GM18499 (cell line): ENCODE data around the gene THADA.

Experiments
- ATAC-seq: cut with Tn5 transposase; IDR thresholded peaks from one replicate; pipeline ENCODE4 v1.9.1; 2021; ENCODE audit warnings: moderate number of reproducible peaks; ENCODE audit not compliant: insufficient read depth, unreplicated experiment

THADA gene

DNA sequence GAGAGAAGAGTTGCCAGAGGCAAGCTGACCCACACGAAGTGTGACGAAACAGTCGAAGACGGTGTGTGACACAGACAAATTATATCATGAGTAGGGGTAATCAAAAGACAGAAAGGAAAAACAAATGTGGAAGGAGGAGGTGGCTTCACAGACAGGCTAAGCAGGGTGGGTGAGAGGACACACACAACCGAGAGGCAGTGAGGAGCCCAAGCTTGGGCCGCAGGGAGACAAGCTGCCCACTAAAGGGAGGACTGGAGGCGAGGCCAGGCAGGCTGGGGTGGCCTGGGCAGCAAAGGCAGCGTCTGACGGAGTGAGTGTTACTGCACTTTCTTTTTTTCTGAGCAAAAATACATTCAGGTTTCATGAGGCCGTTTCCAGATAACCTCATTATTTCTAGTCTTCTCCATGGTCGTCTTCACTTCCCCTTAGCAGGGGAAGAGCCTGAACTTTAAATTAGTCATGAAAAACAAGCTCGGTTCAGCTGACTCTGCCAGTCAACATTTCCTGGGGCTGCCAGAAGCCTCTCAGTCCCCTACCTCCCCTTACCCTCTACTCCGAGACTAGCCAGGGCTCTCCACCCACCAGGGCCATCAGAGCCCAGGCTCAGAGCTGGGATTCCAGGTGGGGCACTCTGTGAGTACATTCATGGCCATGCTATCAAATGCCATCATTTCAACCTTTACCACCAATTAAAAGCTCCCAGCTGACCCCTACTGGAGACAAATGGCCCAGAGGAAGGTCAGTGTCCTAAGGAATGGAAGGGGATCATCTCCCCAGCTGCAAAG, 355.7 kb downstream of the THADA start:
- peak; percentile 70 for ATAC-seq

DNA sequence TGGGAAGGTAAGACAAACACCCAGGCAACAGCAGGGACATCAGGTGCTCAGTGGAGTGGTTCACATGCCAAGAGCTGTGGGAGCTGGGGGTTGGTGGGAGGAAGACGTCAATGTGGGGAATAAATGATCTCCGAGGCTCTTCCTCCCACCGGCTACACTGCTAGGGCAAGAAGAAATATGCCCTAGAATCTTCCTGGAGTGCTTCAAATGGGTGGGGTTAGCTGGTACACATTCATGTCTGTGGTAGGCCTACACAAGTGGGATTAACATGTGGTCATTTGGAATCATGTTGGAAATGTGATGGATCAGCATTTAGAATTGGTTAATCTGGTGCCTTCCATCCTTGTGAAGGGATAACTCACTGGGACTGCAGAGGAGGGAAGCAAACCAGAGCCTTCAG, 357.0 kb downstream of the THADA start:
- ATAC-seq = no peak

DNA sequence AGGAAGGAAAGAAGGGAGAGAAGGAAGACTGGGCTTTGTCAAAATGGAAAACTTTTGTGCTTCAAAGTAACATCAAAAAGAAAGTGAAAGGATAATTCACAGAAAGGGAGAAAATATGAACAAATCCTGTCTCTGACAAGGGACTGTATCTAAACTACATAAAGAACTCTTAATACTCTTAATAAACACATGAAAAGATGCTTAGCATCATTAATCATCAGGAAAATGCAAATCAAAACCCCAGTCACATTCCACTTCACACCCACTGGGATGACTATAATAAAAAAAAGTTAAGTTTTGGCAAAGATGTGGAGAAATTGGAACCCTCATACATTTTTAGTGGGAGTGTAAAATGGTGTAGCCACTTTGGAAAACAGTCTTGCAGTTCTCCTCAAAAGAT, 357.7 kb downstream of the THADA start:
- no peak for ATAC-seq

- no peak for ATAC-seq
Measured at GRCh38 chr2:43233218-43234212, 362.3 kb downstream of the THADA start.

DNA sequence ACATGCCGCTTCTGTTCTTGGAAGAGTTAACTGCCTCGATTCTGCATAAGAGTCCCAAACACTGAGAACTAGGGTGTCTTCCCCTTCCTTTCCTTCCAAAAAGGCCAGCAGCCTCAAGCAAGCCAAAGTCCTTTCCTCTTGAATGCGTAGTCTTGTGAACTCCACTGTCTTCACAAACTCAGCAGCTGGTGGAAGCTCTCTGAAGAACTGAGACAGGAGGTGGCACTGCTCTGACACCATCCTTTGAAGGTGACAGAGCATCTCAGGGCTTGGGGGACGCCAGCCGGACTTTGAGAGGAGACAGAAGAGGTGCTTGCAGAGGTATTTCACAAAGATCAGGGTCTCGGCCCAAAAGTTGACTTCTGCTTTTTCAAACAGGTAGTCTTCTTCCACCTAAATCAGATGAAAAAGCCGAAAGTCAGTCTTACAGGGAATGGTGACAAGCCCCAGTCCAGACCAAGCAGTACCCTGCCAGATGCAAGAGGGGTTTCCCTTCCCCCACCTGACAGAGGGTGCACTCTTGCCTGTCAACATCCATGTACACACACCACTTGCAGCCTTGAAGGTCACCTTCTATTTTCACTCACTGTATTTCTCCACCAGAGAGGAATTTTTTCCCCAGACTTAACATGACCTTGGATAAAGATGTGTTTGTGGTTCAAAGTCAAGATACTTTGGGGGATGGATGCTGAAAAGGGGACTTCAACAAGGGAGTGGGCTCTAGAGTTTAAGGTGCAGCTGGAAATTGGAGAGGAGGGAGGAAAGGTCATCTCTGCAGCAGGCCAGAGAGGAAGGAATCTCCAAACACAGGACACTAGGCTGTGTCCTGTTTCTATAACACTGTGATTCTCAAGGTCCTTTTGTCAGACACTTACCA, 364.6 kb downstream of the THADA start:
- ATAC-seq = no peak

- ATAC-seq = no peak
Measured at GRCh38 chr2:43230351-43230885, 365.4 kb downstream of the THADA start.

DNA sequence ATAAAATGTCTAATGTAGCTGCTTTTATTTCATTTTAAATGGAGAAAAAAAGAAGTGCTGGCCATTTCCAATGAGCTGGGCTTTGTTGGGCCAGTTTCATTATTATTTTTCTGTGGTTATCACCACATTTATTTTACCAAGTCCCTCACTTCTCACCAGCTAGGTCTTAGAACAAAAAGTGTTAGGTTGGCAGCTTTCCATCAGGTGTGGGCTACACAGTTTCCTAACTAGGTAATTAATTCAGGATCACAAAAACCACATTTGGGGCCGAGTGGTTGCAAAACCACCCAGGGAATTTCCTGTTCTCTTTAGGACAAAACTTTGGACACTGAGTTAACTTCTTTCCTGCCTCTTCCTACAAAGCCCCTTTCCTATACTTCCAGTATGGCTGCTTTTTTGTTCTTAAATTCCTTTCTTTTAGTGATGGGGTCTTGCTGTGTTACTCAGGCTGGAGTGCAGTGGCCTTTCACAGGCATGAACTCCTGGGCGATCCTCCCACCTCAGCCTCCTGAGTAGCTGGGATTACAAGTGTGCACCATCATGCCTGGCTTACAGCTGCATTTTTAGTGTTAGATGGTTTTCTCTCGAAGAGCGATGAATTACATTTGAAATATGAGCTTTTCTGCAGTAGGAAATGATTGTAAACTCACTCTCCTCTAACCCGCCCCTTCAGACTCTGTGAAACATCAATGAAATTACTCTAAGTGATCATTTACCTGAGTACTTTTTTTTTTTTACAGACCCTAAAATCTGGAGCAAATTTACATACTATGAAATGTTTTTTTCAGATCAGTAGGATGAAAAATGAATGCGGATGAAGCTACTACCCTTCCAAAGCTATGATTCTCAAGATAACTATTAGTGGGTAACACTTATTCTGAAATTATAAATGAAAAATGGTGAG, 366.8 kb downstream of the THADA start:
- no peak for ATAC-seq

GRCh38 chr2:43228321-43228751, 367.5 kb downstream of the THADA start:
- no peak for ATAC-seq

DNA sequence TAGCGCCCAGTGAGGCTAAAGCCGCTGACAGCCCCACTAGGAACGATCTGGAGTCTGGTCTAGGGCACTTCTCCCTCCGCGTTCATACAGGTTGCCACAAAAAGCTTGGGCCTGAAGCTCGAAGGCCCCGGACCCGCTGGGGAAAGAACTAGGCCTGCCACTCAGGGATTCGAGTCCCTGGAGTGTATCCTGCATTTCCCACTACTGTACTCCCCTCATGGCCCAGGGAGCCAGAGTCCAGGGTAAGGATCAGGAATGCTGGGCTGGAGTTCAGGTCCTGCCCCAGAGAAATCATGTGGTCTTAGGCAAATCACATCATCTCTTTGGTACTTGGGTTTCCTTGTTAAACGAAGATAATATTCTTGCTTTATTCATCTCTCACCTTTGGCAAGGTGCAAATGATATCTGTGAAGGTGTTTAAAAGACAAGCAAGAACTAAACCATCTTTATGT, 368.0 kb downstream of the THADA start:
- no peak for ATAC-seq

DNA sequence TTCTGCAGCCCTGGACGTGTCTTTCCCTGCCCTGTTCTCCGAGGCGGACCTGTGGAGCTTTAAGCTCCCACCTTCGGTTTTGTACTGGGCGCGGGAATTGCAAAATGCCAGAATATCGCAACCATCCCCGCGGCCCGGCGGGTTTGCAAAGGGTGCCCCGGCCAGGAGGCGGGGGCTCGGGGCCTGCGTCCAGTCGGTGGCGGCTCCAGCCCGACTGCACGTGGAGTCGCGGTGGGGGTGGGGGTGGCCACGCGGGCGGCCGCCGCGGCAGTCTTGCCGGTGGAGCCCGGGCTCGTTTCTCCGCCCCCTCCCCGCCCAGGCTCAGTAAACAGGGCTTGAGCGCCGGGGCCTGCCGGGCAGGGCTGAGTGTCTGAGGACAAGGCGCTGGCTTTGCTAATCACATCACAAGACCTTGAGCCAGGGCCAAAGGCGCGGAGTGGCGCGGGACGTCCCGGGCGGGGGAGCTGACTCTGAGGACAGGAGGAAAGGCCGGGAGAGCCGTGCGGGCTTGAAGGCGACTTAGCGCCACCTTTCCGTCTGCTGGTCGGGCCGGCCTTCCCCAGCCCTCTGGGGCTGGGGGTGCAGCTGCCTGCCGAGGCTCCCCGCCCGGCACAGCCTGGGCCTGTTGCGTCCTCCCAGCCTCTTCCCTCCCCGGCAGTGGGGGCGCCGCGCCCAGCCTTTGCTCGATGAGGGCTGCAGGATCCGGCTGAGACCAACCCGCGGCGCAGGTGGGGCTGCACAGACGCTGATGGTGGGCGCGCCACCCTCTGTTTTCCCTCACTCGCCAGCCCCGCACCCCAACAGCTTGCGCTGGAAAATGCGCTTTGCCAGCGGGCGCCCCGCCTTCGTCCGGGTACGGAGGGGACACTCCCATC, 368.6 kb downstream of the THADA start:
- no peak for ATAC-seq

DNA sequence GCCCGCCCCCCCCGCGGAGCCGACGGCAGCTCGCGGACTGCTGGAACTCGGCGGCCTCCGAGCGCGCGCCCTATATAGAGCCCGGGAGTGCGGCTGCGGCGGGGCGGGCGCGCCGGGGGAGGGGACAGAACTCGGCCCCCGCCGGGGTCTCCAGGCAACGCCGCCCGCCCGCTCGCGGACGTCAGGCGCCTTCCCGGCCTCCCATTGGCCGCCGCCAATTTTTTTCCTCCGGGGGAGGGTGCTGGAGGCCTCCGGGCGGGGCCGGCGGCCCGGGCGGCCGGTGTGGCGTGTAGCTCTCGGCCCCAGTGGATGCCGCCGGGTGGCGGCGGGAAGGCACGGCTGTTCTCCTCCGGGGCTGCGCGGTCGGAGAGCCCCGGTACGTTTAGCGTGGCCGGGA, 369.3 kb downstream of the THADA start, which contains the start of gene ZFP36L2:
ZFP36L2 (minus strand) TSS at position 49 of the 397 bp plus-strand sequence. CDS start 291 bp downstream, outside the sequence.
- no peak for ATAC-seq

DNA sequence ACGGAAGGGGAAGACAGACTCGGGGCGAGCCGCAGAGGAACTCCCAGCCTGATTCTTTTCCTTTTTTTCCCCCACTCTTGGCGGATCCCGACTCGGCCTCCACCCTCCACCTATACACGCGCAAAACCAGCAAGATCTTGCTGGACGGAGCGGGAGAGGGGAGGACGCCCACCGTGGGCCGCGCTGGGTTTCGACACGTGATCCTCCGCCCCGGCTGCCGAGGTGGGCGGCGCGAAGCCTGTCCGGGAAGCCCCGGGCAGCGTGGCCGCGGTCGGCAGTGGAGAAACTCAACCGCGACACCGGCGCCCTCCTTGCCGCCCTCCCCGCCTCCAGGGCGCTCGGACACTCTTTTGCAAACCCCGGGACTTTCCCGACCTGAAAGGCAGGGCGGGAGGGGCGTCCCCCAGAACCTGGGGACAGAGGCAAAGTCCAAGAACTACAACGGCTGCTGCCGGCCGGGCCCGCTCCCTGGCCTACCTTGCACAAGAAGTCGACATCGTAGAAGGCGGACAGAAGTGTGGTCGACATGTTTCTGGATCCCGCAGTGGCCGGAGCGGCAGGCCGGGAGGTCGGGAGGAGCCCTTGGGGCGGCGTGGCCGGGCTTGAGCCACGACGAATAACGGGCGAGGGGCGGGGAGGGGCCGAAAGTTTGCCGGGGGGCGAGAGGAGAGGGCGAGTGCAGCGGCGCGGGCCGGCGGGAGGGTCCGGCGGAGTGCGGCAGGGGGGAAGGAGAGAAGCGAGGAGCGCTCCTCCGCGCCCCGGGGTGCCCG, 369.9 kb downstream of the THADA start:
- peak; percentile 27 for ATAC-seq

GRCh38 chr2:43225093-43225787, 370.6 kb downstream of the THADA start:
- no peak for ATAC-seq

GRCh38 chr2:43224571-43225092, 371.2 kb downstream of the THADA start:
- ATAC-seq = no peak

DNA sequence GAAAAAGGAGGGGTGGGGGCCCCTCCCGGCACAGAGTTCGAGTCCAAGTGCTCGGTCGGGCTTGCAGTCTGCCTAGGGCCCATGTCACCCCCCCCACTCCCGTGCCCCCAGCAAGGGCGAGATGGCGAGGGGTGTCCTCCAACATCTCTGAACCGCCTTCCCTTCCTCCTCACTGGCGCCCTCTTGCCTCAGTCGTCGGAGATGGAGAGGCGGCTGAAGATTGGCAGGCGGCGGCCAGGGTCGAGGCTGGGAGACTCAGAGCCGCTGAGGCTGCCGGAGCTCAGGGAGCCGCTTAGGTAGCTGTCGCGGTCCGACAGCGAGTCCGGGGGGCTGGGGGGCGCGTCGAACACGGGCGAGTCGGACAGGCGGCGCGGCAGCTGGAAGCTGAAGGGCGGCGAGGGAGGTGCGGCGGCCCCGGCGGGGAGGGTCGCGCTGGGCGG, 371.7 kb downstream of the THADA start:
- no peak for ATAC-seq

DNA sequence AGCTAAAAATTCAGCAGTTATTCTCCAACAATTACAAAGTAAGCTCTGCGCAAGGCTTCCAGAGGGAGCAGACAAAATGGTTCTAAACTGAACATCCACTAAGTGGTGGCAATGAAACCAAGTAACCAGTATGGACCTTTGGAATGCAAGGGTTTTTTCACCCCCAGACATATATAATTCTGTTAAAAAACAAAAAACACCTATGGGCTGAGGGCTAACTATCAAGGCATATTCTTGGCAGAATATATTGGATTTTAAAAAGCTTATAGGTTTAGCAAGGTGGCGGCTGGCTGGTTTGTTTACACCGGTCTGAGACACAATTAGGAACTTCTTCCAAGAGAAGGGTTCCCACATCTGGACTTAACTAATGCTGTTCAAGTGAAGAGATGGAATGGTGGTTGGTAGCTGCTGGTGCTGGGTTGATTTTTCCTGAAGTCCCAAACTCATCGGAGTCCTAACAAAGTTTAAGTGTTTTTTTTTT, 372.3 kb downstream of the THADA start:
- ATAC-seq = no peak
